DOHH2 (cell line): Measurements from ENCODE around the gene DENND1A.

Experiments used
- H3F3A ChIP-seq: fragments of 200-600 bp; sonication (generic), shearing (Covaris generic); 2 replicates; pipeline ENCODE4 v1.6.0; 2016; ENCODE audit warnings: antibody characterized with exemption, mild to moderate bottlenecking; ENCODE audit not compliant: control insufficient read depth, insufficient read depth
- H3K27ac ChIP-seq: fragments of 200-600 bp; sonication (generic); 2 replicates; pipeline ENCODE4 v1.5.1; 2014; ENCODE audit warnings: low read depth, mild to moderate bottlenecking, low read length, moderate library complexity
- H3K27me3 ChIP-seq: fragments of 200-600 bp; sonication (generic); 2 replicates; pipeline ENCODE4 v1.6.1; 2014; ENCODE audit warnings: mild to moderate bottlenecking, low read length, mixed read lengths; ENCODE audit not compliant: control insufficient read depth
- H3K36me3 ChIP-seq: fragments of 200-600 bp; sonication (generic); 2 replicates; pipeline ENCODE4 v1.6.1; 2014; ENCODE audit warnings: mild to moderate bottlenecking, low read length, moderate library complexity, mixed read lengths; ENCODE audit not compliant: control insufficient read depth
- H3K4me1 ChIP-seq: fragments of 200-600 bp; sonication (generic); 2 replicates; pipeline ENCODE4 v1.6.1; 2014; ENCODE audit warnings: mild to moderate bottlenecking, low read length, mixed read lengths; ENCODE audit not compliant: control insufficient read depth
- H3K4me2 ChIP-seq: fragments of 200-600 bp; sonication (generic); 2 replicates; pipeline ENCODE4 v1.6.0; 2014; ENCODE audit warnings: mild to moderate bottlenecking, low read length, moderate library complexity
- H3K4me3 ChIP-seq: fragments of 200-600 bp; sonication (generic); 2 replicates; pipeline ENCODE4 v1.5.1; 2014; ENCODE audit warnings: mild to moderate bottlenecking, low read length, mixed read lengths
- H3K79me2 ChIP-seq: fragments of 200-600 bp; sonication (generic); 2 replicates; pipeline ENCODE4 v1.6.1; 2014; ENCODE audit warnings: mild to moderate bottlenecking, low read length, mixed read lengths; ENCODE audit not compliant: control insufficient read depth
- H3K9me2 ChIP-seq: fragments of 200-600 bp; sonication (generic); replicated peaks from 2 replicates; pipeline ENCODE4 v1.6.1; 2014; ENCODE audit warnings: mild to moderate bottlenecking, low read length, mixed read lengths; ENCODE audit not compliant: control insufficient read depth
- H3K9me3 ChIP-seq: fragments of 200-600 bp; sonication (generic); 2 replicates; pipeline ENCODE4 v1.6.1; 2014; ENCODE audit warnings: antibody characterized with exemption, low read length, mixed read lengths; ENCODE audit not compliant: control insufficient read depth, insufficient read depth
- H4K20me1 ChIP-seq: fragments of 200-600 bp; sonication (generic); 2 replicates; pipeline ENCODE4 v1.6.0; 2014; ENCODE audit warnings: low read depth, mild to moderate bottlenecking, antibody characterized with exemption, low read length, moderate library complexity; ENCODE audit not compliant: control insufficient read depth, insufficient read depth
- CTCF ChIP-seq: fragments of 200-600 bp; sonication (generic); IDR thresholded peaks from one replicate; pipeline ENCODE4 v1.5.1; 2014; ENCODE audit warnings: antibody characterized with exemption, mild to moderate bottlenecking, low read depth, low read length; ENCODE audit not compliant: poor library complexity, severe bottlenecking
- EZH2phosphoT487 ChIP-seq: fragments of 200-600 bp; sonication (generic); IDR thresholded peaks from 2 replicates; pipeline ENCODE4 v1.6.1; 2017; ENCODE audit warnings: borderline replicate concordance, mild to moderate bottlenecking, antibody characterized with exemption, low read length, moderate library complexity, mixed read lengths

DENND1A gene

GRCh38 chr9:123480096-123480495 is 449.8 kb downstream of the DENND1A start:
- peaks cover 2% of the 10 kb centered on the region for H3F3A ChIP-seq
- H3K4me1 ChIP-seq, result peaks cover 19% of the 10 kb centered on the region
- no peak overlapping the region for H3K4me2 ChIP-seq
- no peaks in the 10 kb centered on the region for H3K9me2 ChIP-seq
- H3K9me3 ChIP-seq, result no peaks in the 10 kb centered on the region
- H3K27ac ChIP-seq, result no peak overlapping the region
- H3K79me2 ChIP-seq, result no peaks in the 10 kb centered on the region
- H4K20me1 ChIP-seq, result no peaks in the 10 kb centered on the region
- H3K27me3 ChIP-seq, result no peaks in the 10 kb centered on the region
- TF ChIP-seq CTCF, result no peak
- TF ChIP-seq EZH2phosphoT487, result no peak
- no peaks in the 10 kb centered on the region for H3K36me3 ChIP-seq
- no peak overlapping the region for H3K4me3 ChIP-seq

GRCh38 chr9:123478967-123479602 is 450.8 kb downstream of the DENND1A start:
- no peak overlapping the region for H3K4me3 ChIP-seq
- TF ChIP-seq EZH2phosphoT487 (no peak), CTCF (no peak)
- H3F3A ChIP-seq, result peaks cover 7% of the 10 kb centered on the region
- H3K9me3 ChIP-seq, result no peaks in the 10 kb centered on the region
- no peaks in the 10 kb centered on the region for H3K27me3 ChIP-seq
- no peaks in the 10 kb centered on the region for H4K20me1 ChIP-seq
- H3K79me2 ChIP-seq, result no peaks in the 10 kb centered on the region
- no peak overlapping the region for H3K4me2 ChIP-seq
- no peaks in the 10 kb centered on the region for H3K9me2 ChIP-seq
- no peak overlapping the region for H3K27ac ChIP-seq
- H3K36me3 ChIP-seq, result no peaks in the 10 kb centered on the region
- H3K4me1 ChIP-seq, result peaks cover 29% of the 10 kb centered on the region

- H3K27me3 ChIP-seq, result no peaks in the 10 kb centered on the region
- no peaks in the 10 kb centered on the region for H3K9me3 ChIP-seq
- no peaks in the 10 kb centered on the region for H4K20me1 ChIP-seq
- H3K9me2 ChIP-seq, result no peaks in the 10 kb centered on the region
- peaks cover 39% of the 10 kb centered on the region for H3K4me1 ChIP-seq
- no peaks in the 10 kb centered on the region for H3K36me3 ChIP-seq
- TF ChIP-seq CTCF, result no peak
- TF ChIP-seq EZH2phosphoT487, result no peak
- no peak overlapping the region for H3K4me3 ChIP-seq
- H3F3A ChIP-seq, result peaks cover 7% of the 10 kb centered on the region
- no peak overlapping the region for H3K27ac ChIP-seq
- H3K4me2 ChIP-seq, result no peak overlapping the region
- no peaks in the 10 kb centered on the region for H3K79me2 ChIP-seq
Measured at GRCh38 chr9:123478160-123478559, 451.8 kb downstream of the DENND1A start.
